Gastroesophageal sphincter (tissue), 4 donors: ENCODE results near the gene MKLN1. TPM values are rescaled to one million over a fixed set of nuclear protein-coding genes. Genes with fewer than 3 reads are reported as not detected.

Source experiments
- ATAC-seq: fragments of 150-250 bp; one replicate; pipeline ENCODE4 v1.9.1; 2016; ENCODE audit warnings: mild to moderate bottlenecking, moderate library complexity
- H3K27ac ChIP-seq, 4 donors: fragments of 200-600 bp; sonication (generic) in 3 of 4; 1 replicate in 3 of 4; 2 replicates in 1 of 4; pipeline ENCODE4 v1.5.1; 2016 to 2019
- H3K27me3 ChIP-seq: fragments of 200-600 bp; sonication (generic); one replicate; pipeline ENCODE4 v1.5.1; 2019
- H3K36me3 ChIP-seq, 2 donors: fragments of 200-600 bp; sonication (generic); one replicate each; pipeline ENCODE4 v1.5.1; 2019; ENCODE audit warnings: control low read depth in 1 of 2
- H3K4me1 ChIP-seq, 3 donors: fragments of 200-600 bp; sonication (generic); 1 replicate in 2 of 3; 2 replicates in 1 of 3; pipeline ENCODE4 v1.5.1; 2016 to 2019; ENCODE audit warnings: control low read depth in 2 of 3
- H3K4me3 ChIP-seq, 2 donors: fragments of 200-600 bp; sonication (generic); one replicate each; pipeline ENCODE4 v1.5.1; 2019; ENCODE audit warnings: mild to moderate bottlenecking in 1 of 2, moderate library complexity in 1 of 2
- H3K9me3 ChIP-seq, 3 donors: fragments of 200-600 bp; sonication (generic); one replicate each; pipeline ENCODE4 v1.5.1; 2017 to 2019; ENCODE audit warnings: control low read depth in 2 of 3
- CTCF ChIP-seq, 4 experiments: fragments of 200-600 bp in 2 of 4; fragments of 450-650 bp in 2 of 4; sonication (generic) in 1 of 4; IDR thresholded peaks; one replicate each; pipeline ENCODE4 v1.5.1; 2017 to 2019; ENCODE audit warnings: antibody characterized with exemption in 4 of 4, mild to moderate bottlenecking in 2 of 4, moderate library complexity in 2 of 4
- EP300 ChIP-seq: sonication (generic); formaldehyde crosslinking; IDR thresholded peaks from one replicate; pipeline ENCODE4 v1.6.1; 2017; ENCODE audit warnings: antibody characterized with exemption, mild to moderate bottlenecking
- POLR2A ChIP-seq, 2 donors: fragments of 450-650 bp; IDR thresholded peaks; one replicate each; pipeline ENCODE4 v1.6.1; 2017; ENCODE audit warnings: antibody characterized with exemption in 2 of 2, mild to moderate bottlenecking in 2 of 2, moderate library complexity in 1 of 2
- POLR2AphosphoS5 ChIP-seq: sonication (generic); formaldehyde crosslinking; IDR thresholded peaks from one replicate; pipeline ENCODE4 v1.6.1; 2017; ENCODE audit warnings: antibody characterized with exemption
- WGBS, 2 donors: methylation state at CpG; one replicate each; pipeline ENCODE4 v1.1.5; 2018; ENCODE audit warnings: low coverage in 1 of 2; 5-methylcytosine and 5-hydroxymethylcytosine counted together
- total RNA-seq, 4 donors: library from RNA; depleted of rRNA; stranded (reverse); fragments of >200 nt; gene quantifications; one replicate each; pipeline ENCODE4 v1.1.0, GENCODE V29; 2016

MKLN1 gene
- total RNA-seq, 4 donors from 2014 or later, result 40.4 to 82.8 (median 58.6) TPM

- Histone ChIP-seq H3K4me1 (peaks cover 0 to 7% (median 4%) of the 10 kb centered on the region in 3 donors), H3K27ac (no peak overlapping the region), H3K36me3 (no peaks in the 10 kb centered on the region), H3K9me3 (peaks cover 0 to 2% (median 0%) of the 10 kb centered on the region in 3 donors), H3K27me3 (no peaks in the 10 kb centered on the region), H3K4me3 (no peak overlapping the region)
- ATAC-seq, result no peak
- WGBS, 2 donors, result 83% methylated on average over 1 of the region's 1 CpG; no CpG with 5 or more reads in 1 of the 2 donors
- TF ChIP-seq POLR2A (IDR thresholded peaks at IDR 0.05) (no peak), CTCF (IDR thresholded peaks at IDR 0.05) (no peak), EP300 (no peak), POLR2AphosphoS5 (no peak)
Measured at GRCh38 chr7:131307627-131308026, 20.0 kb upstream of the MKLN1 start.

- Histone ChIP-seq H3K4me3 (no peak overlapping the region), H3K4me1 (no peaks in the 10 kb centered on the region), H3K36me3 (no peaks in the 10 kb centered on the region), H3K9me3 (peaks cover 0 to 5% (median 0%) of the 10 kb centered on the region in 3 donors), H3K27ac (no peak overlapping the region), H3K27me3 (no peaks in the 10 kb centered on the region)
- WGBS, 2 donors, result 50 to 59% methylated on average over 1 of the region's 1 CpG
- ATAC-seq, result no peak
- TF ChIP-seq CTCF (IDR thresholded peaks at IDR 0.05) (no peak), POLR2AphosphoS5 (no peak), EP300 (no peak), POLR2A (IDR thresholded peaks at IDR 0.05) (no peak)
Measured at GRCh38 chr7:131312838-131313237, 14.8 kb upstream of the MKLN1 start.

- Histone ChIP-seq H3K9me3 (no peaks in the 10 kb centered on the region), H3K36me3 (no peaks in the 10 kb centered on the region), H3K27ac (no peak overlapping the region), H3K4me3 (no peak overlapping the region), H3K27me3 (no peaks in the 10 kb centered on the region), H3K4me1 (no peaks in the 10 kb centered on the region)
- TF ChIP-seq EP300, result no peak
- TF ChIP-seq CTCF (IDR thresholded peaks at IDR 0.05), result no peak
- TF ChIP-seq POLR2A (IDR thresholded peaks at IDR 0.05), result no peak
- no peak for TF ChIP-seq POLR2AphosphoS5
- ATAC-seq, result no peak
Measured at GRCh38 chr7:131320603-131321002, 7.1 kb upstream of the MKLN1 start.

- Histone ChIP-seq H3K4me1 (peaks cover under 1 to 7% (median 2%) of the 10 kb centered on the region in 3 donors), H3K4me3 (no peak overlapping the region), H3K9me3 (no peaks in the 10 kb centered on the region), H3K36me3 (no peaks in the 10 kb centered on the region), H3K27me3 (no peaks in the 10 kb centered on the region), H3K27ac (no peak overlapping the region)
- TF ChIP-seq CTCF (IDR thresholded peaks at IDR 0.05), result no peak
- no peak for TF ChIP-seq POLR2A (IDR thresholded peaks at IDR 0.05)
- TF ChIP-seq POLR2AphosphoS5, result no peak
- TF ChIP-seq EP300, result no peak
- ATAC-seq, result no peak
Measured at GRCh38 chr7:131321656-131322055, 6.0 kb upstream of the MKLN1 start.

GRCh38 chr7:131322061-131322460 lies 5.6 kb upstream of the MKLN1 start:
- 82 to 100% methylated on average over 1 of the region's 1 CpG for WGBS, 2 donors
- no peak overlapping the region for H3K4me3 ChIP-seq
- no peak overlapping the region for H3K27ac ChIP-seq
- TF ChIP-seq EP300 (no peak), POLR2AphosphoS5 (no peak), POLR2A (IDR thresholded peaks at IDR 0.05) (no peak), CTCF (IDR thresholded peaks at IDR 0.05) (no peak)
- H3K4me1 ChIP-seq, result peaks cover 2 to 11% (median 3%) of the 10 kb centered on the region in 3 donors
- ATAC-seq, result no peak
- H3K27me3 ChIP-seq, result no peaks in the 10 kb centered on the region
- no peaks in the 10 kb centered on the region for H3K36me3 ChIP-seq
- H3K9me3 ChIP-seq, result no peaks in the 10 kb centered on the region
